DMS153 treated with DMSO at 0.1 percent for 48 hours (cell line): ENCODE results near the gene IL1F10.

Experiments
- DNase-seq: peaks from one replicate; lab custom pipeline; 2025; ENCODE audit not compliant: unreplicated experiment; lab: John Stamatoyannopoulos, UW

IL1F10 gene

GRCh38 chr2:113058998-113059960, 8.5 kb upstream of the IL1F10 start, which contains the start of gene IL36RN:
Gene IL36RN (plus strand): TSS chr2:113059198. CDS start chr2:113059439, 241 bp downstream.
- DNase-seq = no peak

GRCh38 chr2:113060396-113060795, 7.4 kb upstream of the IL1F10 start:
- DNase-seq = no peak

- no peak for DNase-seq
Measured at GRCh38 chr2:113060796-113061195, 7.0 kb upstream of the IL1F10 start.

- no peak for DNase-seq
Measured at GRCh38 chr2:113061241-113061640, 6.5 kb upstream of the IL1F10 start.

GRCh38 chr2:113061896-113062770, 5.6 kb upstream of the IL1F10 start:
- no peak for DNase-seq

- DNase-seq = no peak
Measured at GRCh38 chr2:113064281-113064680, 3.5 kb upstream of the IL1F10 start.

- DNase-seq = no peak
Measured at GRCh38 chr2:113064898-113065297, 2.9 kb upstream of the IL1F10 start.

GRCh38 chr2:113068249-113068648, 479 bp downstream of the IL1F10 start:
- no peak for DNase-seq

GRCh38 chr2:113068706-113069485, 1.1 kb downstream of the IL1F10 start:
- no peak for DNase-seq

GRCh38 chr2:113069676-113070605, 2.2 kb downstream of the IL1F10 start:
- no peak for DNase-seq

GRCh38 chr2:113070606-113070975, 2.8 kb downstream of the IL1F10 start:
- DNase-seq = no peak

GRCh38 chr2:113072584-113072983, 4.8 kb downstream of the IL1F10 start:
- no peak for DNase-seq

- no peak for DNase-seq
Measured at GRCh38 chr2:113073325-113073834, 5.6 kb downstream of the IL1F10 start.

- DNase-seq = no peak
Measured at GRCh38 chr2:113075030-113075429, 7.3 kb downstream of the IL1F10 start.

GRCh38 chr2:113075600-113075999, 7.8 kb downstream of the IL1F10 start:
- DNase-seq = no peak

- no peak for DNase-seq
Measured at GRCh38 chr2:113076954-113077669, 9.3 kb downstream of the IL1F10 start.

- no peak for DNase-seq
Measured at GRCh38 chr2:113077921-113078320, 10.2 kb downstream of the IL1F10 start.

- no peak for DNase-seq
Measured at GRCh38 chr2:113078350-113078839, 10.6 kb downstream of the IL1F10 start.

GRCh38 chr2:113079131-113079530, 11.4 kb downstream of the IL1F10 start:
- DNase-seq = no peak
